Measurements from ENCODE around the gene OPTN. TPM values are rescaled to one million over a fixed set of nuclear protein-coding genes. Genes with fewer than 3 reads are reported as not detected.
A peak's percentile ranks its signal among the peaks of the same experiment; 100 is the strongest.

The OPTN gene
- total RNA-seq, 1 donor from 2014 or later, result 13.9 TPM

DNA sequence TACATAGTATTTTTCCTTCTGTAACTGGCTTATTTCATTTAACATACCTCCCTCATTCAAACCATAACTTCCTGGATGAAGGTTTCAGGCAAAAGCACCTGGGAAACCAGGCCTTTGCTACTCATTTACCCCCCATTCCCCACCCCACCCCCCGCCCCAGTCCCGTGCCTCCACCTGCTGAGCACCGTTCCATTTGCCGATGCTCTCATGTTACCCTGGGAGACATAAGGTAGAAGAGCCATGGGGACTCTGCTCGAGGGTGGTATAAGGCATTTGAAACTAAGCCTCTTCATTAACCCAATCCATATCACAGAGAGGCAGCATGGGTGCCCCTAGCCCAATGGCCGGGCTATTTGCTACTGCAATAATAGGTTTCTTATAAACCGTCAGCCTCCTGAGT is 39.2 kb downstream of the OPTN start:
- no peak overlapping the region for H3K27ac ChIP-seq
- Mint-ChIP-seq H3K27ac (peak overlapping the region; percentile 3), H3K9me3 (no peaks in the 10 kb centered on the region), H3K36me3 (peaks cover 3% of the 10 kb centered on the region), H3K4me3 (no peak overlapping the region), H3K27me3 (ENCODE audit: insufficient read depth, low read depth) (peaks cover 10% of the 10 kb centered on the region), H3K4me1 (peaks cover 10% of the 10 kb centered on the region)
- peak overlapping the region; percentile 61 for H3K4me2 ChIP-seq
- H4K20me1 ChIP-seq (ENCODE audit: low read depth), result no peaks in the 10 kb centered on the region
- H3K79me2 ChIP-seq (ENCODE audit: low read depth), result no peaks in the 10 kb centered on the region
- TF ChIP-seq EZH2 (IDR thresholded peaks at IDR 0.05) (no peak), EZH2phosphoT487 (IDR thresholded peaks at IDR 0.05) (no peak)
- TF ChIP-seq, protein P1, sequence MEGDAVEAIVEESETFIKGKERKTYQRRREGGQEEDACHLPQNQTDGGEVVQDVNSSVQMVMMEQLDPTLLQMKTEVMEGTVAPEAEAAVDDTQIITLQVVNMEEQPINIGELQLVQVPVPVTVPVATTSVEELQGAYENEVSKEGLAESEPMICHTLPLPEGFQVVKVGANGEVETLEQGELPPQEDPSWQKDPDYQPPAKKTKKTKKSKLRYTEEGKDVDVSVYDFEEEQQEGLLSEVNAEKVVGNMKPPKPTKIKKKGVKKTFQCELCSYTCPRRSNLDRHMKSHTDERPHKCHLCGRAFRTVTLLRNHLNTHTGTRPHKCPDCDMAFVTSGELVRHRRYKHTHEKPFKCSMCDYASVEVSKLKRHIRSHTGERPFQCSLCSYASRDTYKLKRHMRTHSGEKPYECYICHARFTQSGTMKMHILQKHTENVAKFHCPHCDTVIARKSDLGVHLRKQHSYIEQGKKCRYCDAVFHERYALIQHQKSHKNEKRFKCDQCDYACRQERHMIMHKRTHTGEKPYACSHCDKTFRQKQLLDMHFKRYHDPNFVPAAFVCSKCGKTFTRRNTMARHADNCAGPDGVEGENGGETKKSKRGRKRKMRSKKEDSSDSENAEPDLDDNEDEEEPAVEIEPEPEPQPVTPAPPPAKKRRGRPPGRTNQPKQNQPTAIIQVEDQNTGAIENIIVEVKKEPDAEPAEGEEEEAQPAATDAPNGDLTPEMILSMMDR (IDR thresholded peaks at IDR 0.05), result no peak
- H3K36me3 ChIP-seq, result peaks cover 3% of the 10 kb centered on the region
- H3K27me3 ChIP-seq, result no peaks in the 10 kb centered on the region
- no peak overlapping the region for H3K4me3 ChIP-seq
- H3F3A ChIP-seq (ENCODE audit: low read depth), result peaks cover 11% of the 10 kb centered on the region
- no peaks in the 10 kb centered on the region for H3K9me3 ChIP-seq (ENCODE audit: low read depth)
- H3K9ac ChIP-seq, result no peak overlapping the region
- H3K4me1 ChIP-seq, result peaks cover 40% of the 10 kb centered on the region
- H2AFZ ChIP-seq (replicated peaks), result peak overlapping the region; percentile 58
- no peak for DNase-seq (ENCODE audit: low spot score)

DNA sequence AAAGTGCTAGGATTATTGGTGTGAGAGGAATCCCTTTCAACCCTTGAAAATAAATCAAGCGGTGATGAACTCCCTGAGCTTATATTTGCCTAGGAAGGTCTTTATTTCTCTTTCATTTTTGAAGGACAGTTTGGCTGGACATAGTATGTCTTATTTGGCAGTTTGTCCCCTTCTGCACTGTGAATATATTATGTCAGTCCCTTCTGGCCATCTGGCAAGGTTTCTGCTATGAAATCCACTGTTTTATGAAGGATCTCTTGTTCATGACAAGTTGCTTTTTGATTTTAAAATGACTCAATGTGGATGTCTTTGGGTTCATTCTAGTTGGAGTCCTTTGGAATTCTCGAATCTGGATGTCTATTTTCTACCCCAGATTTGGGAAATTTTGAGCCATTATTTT is 39.7 kb downstream of the OPTN start:
- Mint-ChIP-seq H3K27me3 (ENCODE audit: insufficient read depth, low read depth) (peaks cover 10% of the 10 kb centered on the region), H3K27ac (no peak overlapping the region), H3K36me3 (peaks cover 3% of the 10 kb centered on the region), H3K4me1 (peaks cover 10% of the 10 kb centered on the region), H3K9me3 (no peaks in the 10 kb centered on the region), H3K4me3 (no peak overlapping the region)
- TF ChIP-seq EZH2 (IDR thresholded peaks at IDR 0.05) (no peak), EZH2phosphoT487 (IDR thresholded peaks at IDR 0.05) (no peak)
- TF ChIP-seq, protein P1 (IDR thresholded peaks at IDR 0.05), result no peak
- Histone ChIP-seq H4K20me1 (ENCODE audit: low read depth) (no peaks in the 10 kb centered on the region), H3K27me3 (no peaks in the 10 kb centered on the region), H3K4me1 (peaks cover 40% of the 10 kb centered on the region), H3K36me3 (peaks cover 3% of the 10 kb centered on the region), H3K4me2 (peak overlapping the region; percentile 61), H3K9ac (no peak overlapping the region), H3K27ac (no peak overlapping the region), H3F3A (ENCODE audit: low read depth) (peaks cover 11% of the 10 kb centered on the region), H3K79me2 (ENCODE audit: low read depth) (no peaks in the 10 kb centered on the region), H2AFZ (replicated peaks) (no peak overlapping the region), H3K4me3 (no peak overlapping the region), H3K9me3 (ENCODE audit: low read depth) (no peaks in the 10 kb centered on the region)
- no peak for DNase-seq (ENCODE audit: low spot score)

DNA sequence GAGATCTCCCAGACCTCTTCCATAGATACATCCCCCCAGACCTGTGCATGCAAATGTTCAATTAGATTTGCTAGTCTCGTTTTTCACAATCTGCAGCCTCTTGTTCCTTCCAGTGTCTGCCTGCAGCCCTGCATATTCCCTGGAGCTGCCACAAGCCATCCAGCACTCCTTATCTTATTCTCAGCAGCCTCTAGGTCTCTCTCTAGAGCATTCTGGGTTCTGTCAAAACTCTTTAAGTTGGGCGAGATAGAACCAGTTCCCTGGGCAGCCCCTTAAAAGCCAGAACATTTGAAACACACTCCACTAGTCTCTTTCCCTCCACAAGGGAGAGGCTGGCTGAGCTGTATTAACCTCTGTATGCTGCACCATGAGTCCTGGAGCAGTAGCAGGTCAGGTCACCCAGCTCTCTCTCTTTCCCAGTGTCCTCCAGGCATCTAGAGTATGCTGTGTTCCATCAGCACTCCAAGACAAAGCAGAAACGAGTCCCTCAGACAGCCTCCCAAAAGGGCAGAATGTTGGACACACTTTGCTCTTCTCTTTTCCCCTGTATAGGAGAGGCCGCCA is 40.7 kb downstream of the OPTN start:
- no peaks in the 10 kb centered on the region for H3K9me3 ChIP-seq (ENCODE audit: low read depth)
- H3K4me1 ChIP-seq, result peaks cover 40% of the 10 kb centered on the region
- peaks cover 11% of the 10 kb centered on the region for H3F3A ChIP-seq (ENCODE audit: low read depth)
- H4K20me1 ChIP-seq (ENCODE audit: low read depth), result no peaks in the 10 kb centered on the region
- H3K36me3 ChIP-seq, result peaks cover 3% of the 10 kb centered on the region
- H3K79me2 ChIP-seq (ENCODE audit: low read depth), result no peaks in the 10 kb centered on the region
- H3K27ac Mint-ChIP-seq, result no peak overlapping the region
- no peak overlapping the region for H3K27ac ChIP-seq
- H3K27me3 ChIP-seq, result no peaks in the 10 kb centered on the region
- H3K4me2 ChIP-seq, result peak overlapping the region; percentile 7
- TF ChIP-seq, protein P1 (IDR thresholded peaks at IDR 0.05), result no peak
- TF ChIP-seq EZH2 (IDR thresholded peaks at IDR 0.05), result no peak
- TF ChIP-seq EZH2phosphoT487 (IDR thresholded peaks at IDR 0.05), result no peak
- H3K4me1 Mint-ChIP-seq, result peaks cover 10% of the 10 kb centered on the region
- no peak overlapping the region for H3K9ac ChIP-seq
- H3K9me3 Mint-ChIP-seq, result no peaks in the 10 kb centered on the region
- H2AFZ ChIP-seq (replicated peaks), result no peak overlapping the region
- no peak for DNase-seq (ENCODE audit: low spot score)
- H3K27me3 Mint-ChIP-seq (ENCODE audit: insufficient read depth, low read depth), result peaks cover 6% of the 10 kb centered on the region
- no peak overlapping the region for H3K4me3 Mint-ChIP-seq
- H3K36me3 Mint-ChIP-seq, result peaks cover 2% of the 10 kb centered on the region
- H3K4me3 ChIP-seq, result no peak overlapping the region
